Measurements from ENCODE around the gene SLC22A1. TPM values are rescaled to one million over a fixed set of nuclear protein-coding genes. Genes with fewer than 3 reads are reported as not detected.
A peak's percentile ranks its signal among the peaks of the same experiment; 100 is the strongest.

SLC22A1 gene
- total and polyA plus RNA-seq, 4 donors, result 0.79 to 1,107 (median 439) TPM

GRCh38 chr6:160137989-160138835, 16.6 kb downstream of the SLC22A1 start:
- 34% methylated on average over 8 of the region's 8 CpGs for WGBS
- H3K9me3 ChIP-seq (ENCODE audit: control insufficient read depth in 4 of 4, low read length in 3 of 4), result no peaks in the 10 kb centered on the region
- peak overlapping the region; percentile 73 to 92 for H3K27ac ChIP-seq (ENCODE audit: low read depth in 1 of 2, low read length in 2 of 2)
- peak overlapping the region; percentile 47 to 94 for H3K9ac ChIP-seq (ENCODE audit: low read depth in 1 of 2, low read length in 2 of 2)
- H3K4me1 ChIP-seq (ENCODE audit: control insufficient read depth in 4 of 4, insufficient read depth in 4 of 4, low read length in 3 of 4), result peaks cover 29 to 82% (median 46%) of the 10 kb centered on the region in 4 donors
- H3K36me3 ChIP-seq (ENCODE audit: control insufficient read depth in 4 of 4, insufficient read depth in 3 of 4, low read depth in 1 of 4, low read length in 3 of 4), result peaks cover 0 to 9% (median under 1%) of the 10 kb centered on the region in 4 donors
- DNase-seq (ENCODE audit: low spot score), result no peak
- no peaks in the 10 kb centered on the region for H3K27me3 ChIP-seq (ENCODE audit: control insufficient read depth in 4 of 4, insufficient read depth in 4 of 4, low read length in 3 of 4)
- no peak for TF ChIP-seq ATF3 (IDR thresholded peaks at IDR 0.05)
- TF ChIP-seq, protein P1, sequence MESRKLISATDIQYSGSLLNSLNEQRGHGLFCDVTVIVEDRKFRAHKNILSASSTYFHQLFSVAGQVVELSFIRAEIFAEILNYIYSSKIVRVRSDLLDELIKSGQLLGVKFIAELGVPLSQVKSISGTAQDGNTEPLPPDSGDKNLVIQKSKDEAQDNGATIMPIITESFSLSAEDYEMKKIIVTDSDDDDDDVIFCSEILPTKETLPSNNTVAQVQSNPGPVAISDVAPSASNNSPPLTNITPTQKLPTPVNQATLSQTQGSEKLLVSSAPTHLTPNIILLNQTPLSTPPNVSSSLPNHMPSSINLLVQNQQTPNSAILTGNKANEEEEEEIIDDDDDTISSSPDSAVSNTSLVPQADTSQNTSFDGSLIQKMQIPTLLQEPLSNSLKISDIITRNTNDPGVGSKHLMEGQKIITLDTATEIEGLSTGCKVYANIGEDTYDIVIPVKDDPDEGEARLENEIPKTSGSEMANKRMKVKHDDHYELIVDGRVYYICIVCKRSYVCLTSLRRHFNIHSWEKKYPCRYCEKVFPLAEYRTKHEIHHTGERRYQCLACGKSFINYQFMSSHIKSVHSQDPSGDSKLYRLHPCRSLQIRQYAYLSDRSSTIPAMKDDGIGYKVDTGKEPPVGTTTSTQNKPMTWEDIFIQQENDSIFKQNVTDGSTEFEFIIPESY (IDR thresholded peaks at IDR 0.05), result no peak
- peak; percentile 24 for TF ChIP-seq REST (IDR thresholded peaks at IDR 0.05)
- TF ChIP-seq MAX (IDR thresholded peaks at IDR 0.05), result peak; percentile 31
- peak; percentile 78 for TF ChIP-seq FOXA2 (IDR thresholded peaks at IDR 0.05)
- no peak for TF ChIP-seq GABPA (IDR thresholded peaks at IDR 0.05 in 1 of 2, conservative IDR thresholded peaks at IDR 0.05 in 1 of 2)
- peak; percentile 29 to 35 for TF ChIP-seq HNF4A (conservative IDR thresholded peaks at IDR 0.05)
- TF ChIP-seq FOXA1 (IDR thresholded peaks at IDR 0.05), result peak; percentile 48
- TF ChIP-seq HNF4G (IDR thresholded peaks at IDR 0.05), result no peak
- no peak for TF ChIP-seq NR2F2 (IDR thresholded peaks at IDR 0.05)
- TF ChIP-seq, protein P2, sequence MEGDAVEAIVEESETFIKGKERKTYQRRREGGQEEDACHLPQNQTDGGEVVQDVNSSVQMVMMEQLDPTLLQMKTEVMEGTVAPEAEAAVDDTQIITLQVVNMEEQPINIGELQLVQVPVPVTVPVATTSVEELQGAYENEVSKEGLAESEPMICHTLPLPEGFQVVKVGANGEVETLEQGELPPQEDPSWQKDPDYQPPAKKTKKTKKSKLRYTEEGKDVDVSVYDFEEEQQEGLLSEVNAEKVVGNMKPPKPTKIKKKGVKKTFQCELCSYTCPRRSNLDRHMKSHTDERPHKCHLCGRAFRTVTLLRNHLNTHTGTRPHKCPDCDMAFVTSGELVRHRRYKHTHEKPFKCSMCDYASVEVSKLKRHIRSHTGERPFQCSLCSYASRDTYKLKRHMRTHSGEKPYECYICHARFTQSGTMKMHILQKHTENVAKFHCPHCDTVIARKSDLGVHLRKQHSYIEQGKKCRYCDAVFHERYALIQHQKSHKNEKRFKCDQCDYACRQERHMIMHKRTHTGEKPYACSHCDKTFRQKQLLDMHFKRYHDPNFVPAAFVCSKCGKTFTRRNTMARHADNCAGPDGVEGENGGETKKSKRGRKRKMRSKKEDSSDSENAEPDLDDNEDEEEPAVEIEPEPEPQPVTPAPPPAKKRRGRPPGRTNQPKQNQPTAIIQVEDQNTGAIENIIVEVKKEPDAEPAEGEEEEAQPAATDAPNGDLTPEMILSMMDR (IDR thresholded peaks at IDR 0.05; ENCODE audit: low read depth, low read length, missing input control), result peak; percentile 84
- peak in 1 of 2 donors; percentile 23 for TF ChIP-seq RXRA (IDR thresholded peaks at IDR 0.05)
- TF ChIP-seq RAD21 (IDR thresholded peaks at IDR 0.05), result peak; percentile 83 to 88
- no peak for TF ChIP-seq EGR1 (IDR thresholded peaks at IDR 0.05; ENCODE audit: low read depth in 2 of 2)
- TF ChIP-seq JUND (IDR thresholded peaks at IDR 0.05), result no peak
- peak; percentile 33 for TF ChIP-seq SP1 (IDR thresholded peaks at IDR 0.05)
- no peak for TF ChIP-seq TAF1 (conservative IDR thresholded peaks at IDR 0.05)
- TF ChIP-seq YY1 (IDR thresholded peaks at IDR 0.05), result no peak
- H3K4me3 ChIP-seq (ENCODE audit: low read depth in 1 of 3, low read length in 3 of 3), result no peak overlapping the region
